ENCODE measurements around the gene SERGEF. TPM values are rescaled to one million over a fixed set of nuclear protein-coding genes. Genes with fewer than 3 reads are reported as not detected.

SERGEF gene
- total RNA-seq, 2 donors from 2014 or later = 34.6 to 39.8 TPM

- ATAC-seq = no peak
- H3K36me3 Mint-ChIP-seq (ENCODE audit: low read depth) = peaks cover 3% of the 10 kb centered on the region
- no peaks in the 10 kb centered on the region for H3K4me1 Mint-ChIP-seq
- DNase-seq = no peak
- H3K27ac Mint-ChIP-seq = no peak overlapping the region
- no peak overlapping the region for H3K4me3 Mint-ChIP-seq
- no peaks in the 10 kb centered on the region for H3K9me3 ChIP-seq (ENCODE audit: control insufficient read depth, low read length, poor library complexity, severe bottlenecking)
- peaks cover 37% of the 10 kb centered on the region for H3K27me3 Mint-ChIP-seq
These were observed 272.1 kb downstream of the SERGEF start for GRCh38 chr11:17740649-17741235.

GRCh38 chr11:17739945-17740338 is 272.9 kb downstream of the SERGEF start:
- no peak for DNase-seq
- H3K4me3 Mint-ChIP-seq = no peak overlapping the region
- no peak overlapping the region for H3K27ac Mint-ChIP-seq
- peaks cover 30% of the 10 kb centered on the region for H3K27me3 Mint-ChIP-seq
- H3K36me3 Mint-ChIP-seq (ENCODE audit: low read depth) = peaks cover 3% of the 10 kb centered on the region
- H3K4me1 Mint-ChIP-seq = no peaks in the 10 kb centered on the region
- ATAC-seq = no peak
- H3K9me3 ChIP-seq (ENCODE audit: control insufficient read depth, low read length, poor library complexity, severe bottlenecking) = no peaks in the 10 kb centered on the region

- H3K9me3 ChIP-seq (ENCODE audit: control insufficient read depth, low read length, poor library complexity, severe bottlenecking) = no peaks in the 10 kb centered on the region
- ATAC-seq = no peak
- H3K36me3 Mint-ChIP-seq (ENCODE audit: low read depth) = peaks cover 3% of the 10 kb centered on the region
- peaks cover 29% of the 10 kb centered on the region for H3K27me3 Mint-ChIP-seq
- H3K27ac Mint-ChIP-seq = no peak overlapping the region
- H3K4me1 Mint-ChIP-seq = peaks cover 2% of the 10 kb centered on the region
- DNase-seq = no peak
- H3K4me3 Mint-ChIP-seq = no peak overlapping the region
These were observed 274.5 kb downstream of the SERGEF start for GRCh38 chr11:17738151-17738973.

Other genes starting within 250 kb of the SERGEF start
- under 1 TPM; 0.47 to 0.73 TPM for gene TPH1, start 33.2 kb upstream of the SERGEF start, total RNA-seq
- gene SAAL1, start 93.0 kb upstream of the SERGEF start, total RNA-seq = 10 to 100 TPM; 18.2 to 22.1 TPM
- not detected for gene MRGPRX3, start 119.5 kb upstream of the SERGEF start, total RNA-seq
- not detected for gene MRGPRX4, start 159.8 kb upstream of the SERGEF start, total RNA-seq
- gene SAA4, start 223.8 kb upstream of the SERGEF start, total RNA-seq = not detected
- not detected for gene SAA2, start 235.6 kb upstream of the SERGEF start, total RNA-seq

Data from T-helper 17 cell (primary cell).